Right lobe of liver (tissue), 4 donors: ENCODE results near the gene PEPD.

Experiments used
- CTCF ChIP-seq, 4 donors: fragments of 200-600 bp in 3 of 4; fragments of 450-650 bp in 1 of 4; IDR thresholded peaks; one replicate each; pipeline versions ENCODE4 v1.5.1 to v1.8.0; 2016 to 2022; ENCODE audit warnings: antibody characterized with exemption in 4 of 4, mild to moderate bottlenecking in 2 of 4
- POLR2A ChIP-seq: fragments of 450-650 bp; IDR thresholded peaks from one replicate; pipeline ENCODE4 v1.6.1; 2017; ENCODE audit warnings: antibody characterized with exemption, mild to moderate bottlenecking
- donor health status: DM: no; HTN: no; CAD: no.
- donor health status: DM: no; HTN: no; CAD: no.
- donor health status: DM: no; HTN: yes; CAD: no.

GRCh38 chr19:33532859-33533460 lies 11.4 kb upstream of the PEPD start:
- TF ChIP-seq CTCF (IDR thresholded peaks at IDR 0.05), result no peak
- TF ChIP-seq POLR2A, result no peak
